ENCODE data around the gene IGFBP3. TPM values are rescaled to one million over a fixed set of nuclear protein-coding genes. Genes with fewer than 3 reads are reported as not detected.

IGFBP3 gene
- total and polyA plus RNA-seq, 12 donors = 32.1 to 183 (median 70.6) TPM

GRCh38 chr7:45869426-45869825 lies 51.6 kb downstream of the IGFBP3 start:
- whole genome bisulfite sequencing, 2 donors = 71 to 79% methylated on average over 4 of the region's 4 CpGs
- H3K4me1 ChIP-seq = no peaks in the 10 kb centered on the region
- ATAC-seq (no peak), DNase-seq (no peak)
- TF ChIP-seq CTCF (IDR thresholded peaks at IDR 0.05) = no peak
- no peaks in the 10 kb centered on the region for H3K36me3 ChIP-seq
- peaks cover 0 to 13% (median 7%) of the 10 kb centered on the region in 7 donors for H3K27me3 ChIP-seq
- intact Hi-C loops (cut with DNase I) = no loop called here
- no peak overlapping the region for H3K27ac ChIP-seq
- H3K9me3 ChIP-seq = peaks cover 0 to 11% (median 0%) of the 10 kb centered on the region in 11 donors
- no peak overlapping the region for H3K4me3 ChIP-seq

GRCh38 chr7:45867471-45867870 lies 53.6 kb downstream of the IGFBP3 start:
- no peak for TF ChIP-seq CTCF (IDR thresholded peaks at IDR 0.05)
- no peaks in the 10 kb centered on the region for H3K36me3 ChIP-seq
- no peak overlapping the region for H3K4me3 ChIP-seq
- intact Hi-C loops (cut with DNase I) = no loop called here
- peaks cover 0 to 27% (median 15%) of the 10 kb centered on the region in 7 donors for H3K27me3 ChIP-seq
- WGBS, 2 donors = 71 to 72% methylated on average over 2 of the region's 2 CpGs
- no peaks in the 10 kb centered on the region for H3K4me1 ChIP-seq
- no peak overlapping the region for H3K27ac ChIP-seq
- peaks cover 0 to 11% (median 0%) of the 10 kb centered on the region in 11 donors for H3K9me3 ChIP-seq
- DNase-seq = no peak
- ATAC-seq = no peak

- Histone ChIP-seq H3K36me3 (no peaks in the 10 kb centered on the region), H3K27ac (no peak overlapping the region), H3K9me3 (peaks cover 0 to 11% (median 0%) of the 10 kb centered on the region in 11 donors), H3K4me1 (no peaks in the 10 kb centered on the region), H3K4me3 (no peak overlapping the region), H3K27me3 (peaks cover 0 to 34% (median 26%) of the 10 kb centered on the region in 7 donors)
- ATAC-seq = peak in 1 of 8 donors; percentile 34
- intact Hi-C loops (cut with DNase I) = no loop called here
- no peak for TF ChIP-seq CTCF (IDR thresholded peaks at IDR 0.05)
- WGBS, 2 donors = 75 to 76% methylated on average over 13 of the region's 13 CpGs
- DNase-seq = no peak
Observed at GRCh38 chr7:45865594-45866410, 55.3 kb downstream of the IGFBP3 start.

GRCh38 chr7:45863715-45864114 lies 57.4 kb downstream of the IGFBP3 start:
- Histone ChIP-seq H3K27ac (no peak overlapping the region), H3K36me3 (no peaks in the 10 kb centered on the region), H3K4me3 (no peak overlapping the region), H3K27me3 (peaks cover 0 to 37% (median 26%) of the 10 kb centered on the region in 7 donors), H3K9me3 (peaks cover 0 to 11% (median 0%) of the 10 kb centered on the region in 11 donors), H3K4me1 (no peaks in the 10 kb centered on the region)
- intact Hi-C loops (cut with DNase I) = no loop called here
- ATAC-seq (no peak), DNase-seq (no peak)
- 70 to 80% methylated on average over 9 of the region's 9 CpGs for WGBS, 2 donors
- no peak for TF ChIP-seq CTCF (IDR thresholded peaks at IDR 0.05)

Other genes starting within 250 kb of the IGFBP3 start
- not detected for gene CCDC201, start 48.2 kb downstream of the IGFBP3 start, total RNA-seq
- not detected for gene CCDC201, start 48.2 kb downstream of the IGFBP3 start, polyA plus RNA-seq
- gene IGFBP1, start 32.8 kb downstream of the IGFBP3 start, total RNA-seq = not detected
- under 1 TPM in 1 of 2 donors, not detected in 1; 0.03 TPM for gene IGFBP1, start 32.8 kb downstream of the IGFBP3 start, polyA plus RNA-seq